ENCODE results near the gene SPP1. TPM values are rescaled to one million over a fixed set of nuclear protein-coding genes. Genes with fewer than 3 reads are reported as not detected.

Gene SPP1
- total RNA-seq, 1 donor, result 7.6 TPM

GRCh38 chr4:88008743-88009171 lies 33.2 kb downstream of the SPP1 start:
- TF ChIP-seq CTCF (IDR thresholded peaks at IDR 0.05; ENCODE audit: extremely low read depth, low read depth, low read length), result no peak
- peak overlapping the region; percentile 74 for H3K27ac ChIP-seq (ENCODE audit: low read depth, low read length)
- peak overlapping the region; percentile 21 for H2AFZ ChIP-seq (ENCODE audit: low read length)
- H3K79me2 ChIP-seq (ENCODE audit: insufficient read depth, low read length), result peaks cover 56% of the 10 kb centered on the region
- peak overlapping the region; percentile 92 for H3K4me2 ChIP-seq (ENCODE audit: insufficient read depth, low read length)
- H3K4me3 ChIP-seq (ENCODE audit: insufficient read depth, low read length), result peak overlapping the region; percentile 77
- no peaks in the 10 kb centered on the region for H3K27me3 ChIP-seq (ENCODE audit: insufficient read depth, low read length)
- H3K36me3 ChIP-seq (ENCODE audit: insufficient read depth, low read length), result no peaks in the 10 kb centered on the region
- H3K4me1 ChIP-seq (ENCODE audit: insufficient read depth, low read length), result peaks cover 50% of the 10 kb centered on the region
- no peaks in the 10 kb centered on the region for H3K9me3 ChIP-seq (ENCODE audit: low read depth, low read length)
- H4K20me1 ChIP-seq (ENCODE audit: insufficient read depth, low read length), result peaks cover 10% of the 10 kb centered on the region
- DNase-seq (ENCODE audit: insufficient read length, low spot score, missing footprints), result peak; percentile 82

GRCh38 chr4:88009871-88010270 lies 34.4 kb downstream of the SPP1 start:
- H3K4me1 ChIP-seq (ENCODE audit: insufficient read depth, low read length), result peaks cover 46% of the 10 kb centered on the region

GRCh38 chr4:88010966-88011365 lies 35.5 kb downstream of the SPP1 start:
- peak overlapping the region; percentile 23 for H3K4me3 ChIP-seq (ENCODE audit: insufficient read depth, low read length)
- H3K9me3 ChIP-seq (ENCODE audit: low read depth, low read length), result no peaks in the 10 kb centered on the region
- DNase-seq (ENCODE audit: insufficient read length, low spot score, missing footprints), result no peak
- no peak overlapping the region for H2AFZ ChIP-seq (ENCODE audit: low read length)
- H3K27ac ChIP-seq (ENCODE audit: low read depth, low read length), result peak overlapping the region; percentile 74
- H3K4me1 ChIP-seq (ENCODE audit: insufficient read depth, low read length), result peaks cover 39% of the 10 kb centered on the region
- H3K27me3 ChIP-seq (ENCODE audit: insufficient read depth, low read length), result no peaks in the 10 kb centered on the region
- H4K20me1 ChIP-seq (ENCODE audit: insufficient read depth, low read length), result peaks cover 10% of the 10 kb centered on the region
- peaks cover 78% of the 10 kb centered on the region for H3K79me2 ChIP-seq (ENCODE audit: insufficient read depth, low read length)
- H3K36me3 ChIP-seq (ENCODE audit: insufficient read depth, low read length), result no peaks in the 10 kb centered on the region
- peak overlapping the region; percentile 92 for H3K4me2 ChIP-seq (ENCODE audit: insufficient read depth, low read length)
- TF ChIP-seq CTCF (IDR thresholded peaks at IDR 0.05; ENCODE audit: extremely low read depth, low read depth, low read length), result no peak

More at GRCh38 chr4:88009871-88010270, 34.4 kb downstream of the SPP1 start:
- Histone ChIP-seq H3K4me2 (ENCODE audit: insufficient read depth, low read length) (peak overlapping the region; percentile 92), H3K36me3 (ENCODE audit: insufficient read depth, low read length) (no peaks in the 10 kb centered on the region), H3K9me3 (ENCODE audit: low read depth, low read length) (no peaks in the 10 kb centered on the region), H3K27ac (ENCODE audit: low read depth, low read length) (peak overlapping the region; percentile 74), H3K27me3 (ENCODE audit: insufficient read depth, low read length) (no peaks in the 10 kb centered on the region), H2AFZ (ENCODE audit: low read length) (no peak overlapping the region), H4K20me1 (ENCODE audit: insufficient read depth, low read length) (peaks cover 10% of the 10 kb centered on the region), H3K4me3 (ENCODE audit: insufficient read depth, low read length) (peak overlapping the region; percentile 77), H3K79me2 (ENCODE audit: insufficient read depth, low read length) (peaks cover 67% of the 10 kb centered on the region)
- no peak for DNase-seq (ENCODE audit: insufficient read length, low spot score, missing footprints)
- TF ChIP-seq CTCF (IDR thresholded peaks at IDR 0.05; ENCODE audit: extremely low read depth, low read depth, low read length), result no peak

GRCh38 chr4:88012647-88013046 lies 37.1 kb downstream of the SPP1 start:
- DNase-seq (ENCODE audit: insufficient read length, low spot score, missing footprints), result no peak
- Histone ChIP-seq H3K4me2 (ENCODE audit: insufficient read depth, low read length) (peak overlapping the region; percentile 26), H3K4me3 (ENCODE audit: insufficient read depth, low read length) (no peak overlapping the region), H3K4me1 (ENCODE audit: insufficient read depth, low read length) (peaks cover 51% of the 10 kb centered on the region), H3K27ac (ENCODE audit: low read depth, low read length) (no peak overlapping the region), H3K9me3 (ENCODE audit: low read depth, low read length) (no peaks in the 10 kb centered on the region), H3K27me3 (ENCODE audit: insufficient read depth, low read length) (no peaks in the 10 kb centered on the region), H4K20me1 (ENCODE audit: insufficient read depth, low read length) (peaks cover 10% of the 10 kb centered on the region), H3K36me3 (ENCODE audit: insufficient read depth, low read length) (peaks cover 3% of the 10 kb centered on the region), H3K79me2 (ENCODE audit: insufficient read depth, low read length) (peaks cover 91% of the 10 kb centered on the region), H2AFZ (ENCODE audit: low read length) (no peak overlapping the region)
- TF ChIP-seq CTCF (IDR thresholded peaks at IDR 0.05; ENCODE audit: extremely low read depth, low read depth, low read length), result no peak

Data from osteoblast (primary cell).